Uterus (tissue), 4 donors: Measurements from ENCODE around the gene GPANK1. TPM values are rescaled to one million over a fixed set of nuclear protein-coding genes. Genes with fewer than 3 reads are reported as not detected.

Source experiments
- DNase-seq, 2 donors: peaks; one replicate each; pipeline ENCODE4 v3.0.0-alpha.2; 2019 to 2020
- H3K27ac ChIP-seq, 2 donors: fragments of 200-600 bp; sonication (generic); 1 replicate in 1 of 2; 2 replicates in 1 of 2; pipeline ENCODE4 v1.5.1; 2016 to 2018
- H3K27me3 ChIP-seq, 2 donors: fragments of 200-600 bp; sonication (generic); one replicate each; pipeline ENCODE4 v1.5.1; 2018 to 2019; ENCODE audit warnings: control low read depth in 1 of 2
- H3K36me3 ChIP-seq, 2 donors: fragments of 200-600 bp; sonication (generic); one replicate each; pipeline ENCODE4 v1.5.1; 2019; ENCODE audit warnings: control low read depth in 1 of 2
- H3K4me1 ChIP-seq, 2 donors: fragments of 200-600 bp; sonication (generic); one replicate each; pipeline ENCODE4 v1.5.1; 2018 to 2019; ENCODE audit warnings: control low read depth in 1 of 2
- H3K4me3 ChIP-seq, 2 donors: fragments of 200-600 bp; sonication (generic); 1 replicate in 1 of 2; 2 replicates in 1 of 2; pipeline ENCODE4 v1.5.1; 2018 to 2019; ENCODE audit warnings: mild to moderate bottlenecking in 1 of 2
- H3K9me3 ChIP-seq, 2 donors: fragments of 200-600 bp; sonication (generic); one replicate each; pipeline ENCODE4 v1.5.1; 2019; ENCODE audit warnings: control low read depth in 1 of 2
- POLR2A ChIP-seq, 2 donors: fragments of 450-650 bp; IDR thresholded peaks; one replicate each; pipeline ENCODE4 v1.6.1; 2016; ENCODE audit warnings: antibody characterized with exemption in 2 of 2, mild to moderate bottlenecking in 1 of 2, moderate library complexity in 1 of 2
- intact Hi-C: fragments of 100-400 bp; cut with DNase I; formaldehyde crosslinking; loops from one replicate; pipeline ENCODE4 v1.15.1; 2023; ENCODE audit warnings: low total_unique reads
- total RNA-seq, 4 donors: library from RNA; depleted of rRNA in 3 of 4; stranded (reverse); fragments of >200 nt in 3 of 4; gene quantifications; one replicate each; pipeline versions ENCODE4 v1.1.0 to v1.2.4, GENCODE V29; 2014 to 2023
- TF ChIP-seq, protein P1 (sequence below), 4 experiments: fragments of 200-600 bp in 2 of 4; fragments of 450-650 bp in 2 of 4; sonication (generic) in 2 of 4; IDR thresholded peaks; one replicate each; pipeline ENCODE4 v1.5.1; 2016 to 2019; ENCODE audit warnings: antibody characterized with exemption in 4 of 4, mild to moderate bottlenecking in 2 of 4, moderate library complexity in 1 of 4
- donor health status: DM: yes; HTN: yes; CAD: no.

GPANK1 gene
- total RNA-seq, 4 donors from 2014 or later, result 5.1 to 25.6 (median 15.4) TPM

GRCh38 chr6:31636698-31637596, 27.9 kb downstream of the GPANK1 start:
- Histone ChIP-seq H3K27ac (no peak overlapping the region), H3K27me3 (no peaks in the 10 kb centered on the region), H3K4me1 (no peaks in the 10 kb centered on the region), H3K9me3 (no peaks in the 10 kb centered on the region), H3K4me3 (no peak overlapping the region), H3K36me3 (no peaks in the 10 kb centered on the region)
- TF ChIP-seq POLR2A (IDR thresholded peaks at IDR 0.05), result no peak
- TF ChIP-seq, protein P1, sequence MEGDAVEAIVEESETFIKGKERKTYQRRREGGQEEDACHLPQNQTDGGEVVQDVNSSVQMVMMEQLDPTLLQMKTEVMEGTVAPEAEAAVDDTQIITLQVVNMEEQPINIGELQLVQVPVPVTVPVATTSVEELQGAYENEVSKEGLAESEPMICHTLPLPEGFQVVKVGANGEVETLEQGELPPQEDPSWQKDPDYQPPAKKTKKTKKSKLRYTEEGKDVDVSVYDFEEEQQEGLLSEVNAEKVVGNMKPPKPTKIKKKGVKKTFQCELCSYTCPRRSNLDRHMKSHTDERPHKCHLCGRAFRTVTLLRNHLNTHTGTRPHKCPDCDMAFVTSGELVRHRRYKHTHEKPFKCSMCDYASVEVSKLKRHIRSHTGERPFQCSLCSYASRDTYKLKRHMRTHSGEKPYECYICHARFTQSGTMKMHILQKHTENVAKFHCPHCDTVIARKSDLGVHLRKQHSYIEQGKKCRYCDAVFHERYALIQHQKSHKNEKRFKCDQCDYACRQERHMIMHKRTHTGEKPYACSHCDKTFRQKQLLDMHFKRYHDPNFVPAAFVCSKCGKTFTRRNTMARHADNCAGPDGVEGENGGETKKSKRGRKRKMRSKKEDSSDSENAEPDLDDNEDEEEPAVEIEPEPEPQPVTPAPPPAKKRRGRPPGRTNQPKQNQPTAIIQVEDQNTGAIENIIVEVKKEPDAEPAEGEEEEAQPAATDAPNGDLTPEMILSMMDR (IDR thresholded peaks at IDR 0.05), result no peak
- DNase-seq, result no peak
- intact Hi-C loops, result no loop called here

DNA sequence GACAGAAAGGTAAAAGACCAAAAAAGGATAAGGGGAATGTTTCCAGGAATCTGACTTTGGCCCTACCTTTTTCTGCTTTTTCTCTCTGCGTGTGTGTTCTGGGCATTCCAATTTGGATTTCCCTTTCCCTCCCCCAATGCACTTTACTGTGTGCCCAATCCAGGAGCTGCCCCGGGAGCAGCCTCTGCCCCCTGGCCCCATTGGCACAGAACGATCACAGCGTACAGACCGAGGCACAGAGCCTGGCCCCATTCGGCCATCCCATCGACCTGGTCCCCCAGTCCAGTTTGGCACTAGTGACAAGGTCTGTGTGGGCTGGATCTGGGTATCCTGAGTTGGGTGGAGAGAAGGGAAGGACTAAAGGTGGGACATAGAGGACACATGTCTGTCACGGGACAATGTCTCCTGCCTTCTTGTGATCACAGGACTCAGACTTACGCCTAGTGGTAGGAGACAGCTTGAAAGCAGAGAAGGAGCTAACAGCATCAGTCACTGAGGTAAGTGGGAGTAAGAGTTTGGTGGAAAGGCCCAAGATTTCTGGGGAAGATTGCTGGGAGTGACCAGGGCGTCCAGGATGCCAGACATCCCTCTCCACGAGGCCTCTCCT, 29.7 kb downstream of the GPANK1 start:
- no peaks in the 10 kb centered on the region for H3K27me3 ChIP-seq
- H3K36me3 ChIP-seq, result no peaks in the 10 kb centered on the region
- no peaks in the 10 kb centered on the region for H3K9me3 ChIP-seq
- H3K4me3 ChIP-seq, result no peak overlapping the region
- intact Hi-C loops, result no loop called here
- no peak overlapping the region for H3K27ac ChIP-seq
- no peak for DNase-seq
- TF ChIP-seq, protein P1 (IDR thresholded peaks at IDR 0.05), result no peak
- TF ChIP-seq POLR2A (IDR thresholded peaks at IDR 0.05), result no peak
- H3K4me1 ChIP-seq, result no peaks in the 10 kb centered on the region

DNA sequence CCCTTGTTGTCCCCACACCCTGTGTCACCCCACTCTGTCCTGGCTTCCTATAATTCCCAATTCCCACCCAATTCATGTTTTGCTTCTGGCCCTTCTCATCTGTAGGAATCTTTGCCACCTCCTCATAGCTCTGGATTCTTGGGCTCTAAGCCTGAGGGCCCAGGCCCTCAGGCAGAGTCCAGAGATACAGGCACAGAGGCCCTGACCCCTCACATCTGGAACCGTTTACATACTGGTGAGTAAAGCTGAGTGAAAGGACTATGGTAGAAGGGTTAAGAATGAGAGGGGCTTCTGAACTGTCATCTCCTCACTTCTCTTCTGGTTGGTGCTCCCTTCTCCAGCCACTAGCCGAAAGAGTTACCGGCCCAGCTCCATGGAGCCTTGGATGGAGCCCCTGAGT, 30.7 kb downstream of the GPANK1 start:
- intact Hi-C loops, result no loop called here
- Histone ChIP-seq H3K36me3 (no peaks in the 10 kb centered on the region), H3K27me3 (no peaks in the 10 kb centered on the region), H3K4me3 (no peak overlapping the region), H3K9me3 (no peaks in the 10 kb centered on the region), H3K27ac (no peak overlapping the region), H3K4me1 (no peaks in the 10 kb centered on the region)
- no peak for DNase-seq
- TF ChIP-seq, protein P1 (IDR thresholded peaks at IDR 0.05), result no peak

- no peak overlapping the region for H3K4me3 ChIP-seq
- no peaks in the 10 kb centered on the region for H3K4me1 ChIP-seq
- H3K27ac ChIP-seq, result no peak overlapping the region
- H3K9me3 ChIP-seq, result no peaks in the 10 kb centered on the region
- no peak for TF ChIP-seq POLR2A (IDR thresholded peaks at IDR 0.05)
- TF ChIP-seq, protein P1 (IDR thresholded peaks at IDR 0.05), result no peak
- H3K27me3 ChIP-seq, result no peaks in the 10 kb centered on the region
- H3K36me3 ChIP-seq, result no peaks in the 10 kb centered on the region
- no peak for DNase-seq
- intact Hi-C loops, result no loop called here
These were observed 31.4 kb downstream of the GPANK1 start for GRCh38 chr6:31633447-31633846.

DNA sequence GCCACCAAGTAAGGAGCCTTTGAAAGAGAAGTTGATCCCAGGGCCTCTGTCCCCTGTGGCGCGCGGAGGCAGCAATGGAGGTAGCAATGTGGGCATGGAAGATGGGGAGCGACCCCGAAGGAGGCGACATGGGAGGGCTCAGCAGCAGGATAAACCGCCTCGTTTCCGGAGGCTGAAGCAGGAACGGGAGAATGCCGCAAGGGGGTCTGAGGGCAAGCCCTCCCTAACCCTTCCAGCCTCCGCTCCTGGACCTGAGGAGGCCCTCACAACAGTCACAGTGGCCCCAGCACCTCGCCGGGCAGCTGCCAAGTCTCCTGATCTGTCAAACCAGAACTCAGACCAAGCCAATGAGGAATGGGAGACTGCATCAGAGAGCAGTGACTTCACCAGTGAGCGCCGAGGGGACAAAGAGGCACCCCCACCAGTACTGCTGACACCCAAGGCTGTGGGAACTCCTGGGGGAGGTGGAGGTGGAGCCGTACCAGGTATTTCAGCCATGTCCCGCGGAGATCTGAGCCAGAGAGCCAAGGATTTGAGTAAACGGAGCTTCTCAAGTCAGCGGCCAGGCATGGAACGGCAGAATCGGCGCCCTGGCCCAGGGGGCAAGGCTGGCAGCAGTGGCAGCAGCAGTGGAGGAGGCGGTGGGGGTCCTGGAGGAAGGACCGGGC, 32.4 kb downstream of the GPANK1 start:
- Histone ChIP-seq H3K4me3 (no peak overlapping the region), H3K36me3 (no peaks in the 10 kb centered on the region), H3K27ac (no peak overlapping the region), H3K4me1 (no peaks in the 10 kb centered on the region), H3K9me3 (no peaks in the 10 kb centered on the region), H3K27me3 (no peaks in the 10 kb centered on the region)
- intact Hi-C loops, result no loop called here
- no peak for DNase-seq
- TF ChIP-seq, protein P1 (IDR thresholded peaks at IDR 0.05), result no peak
- no peak for TF ChIP-seq POLR2A (IDR thresholded peaks at IDR 0.05)
